Measurements from ENCODE around the gene KDF1.

The KDF1 gene, protein sequence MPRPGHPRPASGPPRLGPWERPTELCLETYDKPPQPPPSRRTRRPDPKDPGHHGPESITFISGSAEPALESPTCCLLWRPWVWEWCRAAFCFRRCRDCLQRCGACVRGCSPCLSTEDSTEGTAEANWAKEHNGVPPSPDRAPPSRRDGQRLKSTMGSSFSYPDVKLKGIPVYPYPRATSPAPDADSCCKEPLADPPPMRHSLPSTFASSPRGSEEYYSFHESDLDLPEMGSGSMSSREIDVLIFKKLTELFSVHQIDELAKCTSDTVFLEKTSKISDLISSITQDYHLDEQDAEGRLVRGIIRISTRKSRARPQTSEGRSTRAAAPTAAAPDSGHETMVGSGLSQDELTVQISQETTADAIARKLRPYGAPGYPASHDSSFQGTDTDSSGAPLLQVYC

DNA sequence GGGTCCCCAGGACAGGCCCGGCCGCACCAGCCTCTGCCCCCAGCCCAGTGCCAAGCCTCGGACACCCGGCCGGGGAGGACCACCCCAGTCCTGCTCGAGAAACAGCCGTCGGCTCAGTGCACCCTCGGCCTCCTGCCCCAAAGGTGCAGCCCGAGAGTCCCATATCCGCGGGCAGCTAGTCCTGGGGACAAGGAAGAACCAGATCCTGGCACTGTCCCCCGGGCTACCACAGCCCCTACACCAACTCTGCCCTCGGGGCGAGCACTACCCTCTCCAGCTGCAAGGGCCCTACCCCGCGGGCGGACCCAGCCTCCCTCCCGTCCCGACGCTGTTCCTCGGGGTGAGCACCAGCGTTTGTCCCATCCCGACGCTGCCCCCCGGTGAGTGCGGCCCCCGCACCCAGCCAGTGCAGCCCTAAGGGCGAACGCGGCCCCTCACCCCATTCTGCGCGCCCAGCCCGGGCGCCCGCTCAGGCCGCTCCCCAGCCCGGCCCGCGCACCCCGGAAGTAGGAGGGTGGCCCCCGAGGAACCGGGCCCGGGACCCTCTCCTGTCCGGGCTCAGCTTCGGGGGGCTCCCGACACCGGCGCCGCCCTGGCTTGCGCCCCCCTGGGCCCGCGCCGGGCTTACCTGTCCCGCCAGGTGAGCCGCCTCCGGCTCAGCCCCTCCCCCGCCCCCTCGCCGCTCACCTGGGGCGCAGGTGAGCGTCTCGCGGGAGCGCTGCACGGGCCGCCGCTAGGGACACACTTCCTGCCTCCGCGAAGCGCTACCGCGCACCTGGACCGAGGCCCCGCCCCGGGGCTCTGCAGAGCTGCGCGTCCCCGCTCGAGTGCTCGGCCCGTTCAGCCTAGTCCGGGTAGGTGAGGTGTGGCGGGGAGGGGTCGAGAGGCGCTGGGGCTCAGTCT is at the start of gene KDF1:
Gene KDF1 (minus strand): TSS at position 747 of the 903 bp plus-strand sequence. CDS start 8,088 bp downstream, outside the sequence.
- DNase-seq (ENCODE audit: low read depth), result no peak
- peak; percentile 27 for TF ChIP-seq CTCF (IDR thresholded peaks at IDR 0.05; ENCODE audit: low read depth, low read length, missing control alignments)
- peak within 1 kb of the TSS; percentile 52 for H3K4me3 ChIP-seq (ENCODE audit: low read depth, low read length)

- no peak for DNase-seq (ENCODE audit: low read depth)
- no peak for TF ChIP-seq CTCF (IDR thresholded peaks at IDR 0.05; ENCODE audit: low read depth, low read length, missing control alignments)
- H3K4me3 ChIP-seq (ENCODE audit: low read depth, low read length), result no peak overlapping the region
Observed at GRCh38 chr1:27009601-27010197, 49.4 kb upstream of the KDF1 start.

DNA sequence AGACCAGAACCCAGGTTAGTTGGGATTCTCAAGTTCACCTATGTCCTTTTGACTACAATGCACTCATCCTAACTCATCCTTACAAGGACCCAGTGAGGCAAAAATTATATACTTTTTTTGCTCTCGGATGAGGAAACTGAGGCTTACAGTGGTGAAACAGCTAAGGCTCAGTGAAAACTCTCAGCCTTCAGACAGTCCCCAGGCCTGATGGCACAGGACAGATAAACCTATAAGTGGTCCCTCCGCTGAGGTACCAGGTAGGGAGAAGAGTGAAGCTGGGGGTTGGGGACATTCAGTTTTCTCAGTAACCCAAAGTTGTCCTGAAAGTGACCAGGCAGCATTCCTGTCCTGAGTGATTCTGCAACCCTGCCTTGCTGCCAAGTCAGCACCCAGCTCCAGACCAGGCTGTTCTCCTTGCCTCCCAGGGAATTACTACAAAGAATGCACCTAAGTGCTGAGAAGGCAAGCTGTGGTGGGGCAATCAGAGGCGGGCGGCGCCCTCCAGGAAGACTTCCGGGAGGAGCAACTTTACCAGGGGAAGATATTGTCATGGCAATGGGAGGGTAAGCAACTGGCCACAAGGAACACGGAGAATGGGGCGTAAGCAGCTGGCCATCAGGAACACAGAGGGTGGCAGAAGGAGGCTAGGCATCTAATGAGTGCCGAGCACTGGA is 47.8 kb upstream of the KDF1 start:
- no peak for TF ChIP-seq CTCF (IDR thresholded peaks at IDR 0.05; ENCODE audit: low read depth, low read length, missing control alignments)
- H3K4me3 ChIP-seq (ENCODE audit: low read depth, low read length), result no peak overlapping the region
- no peak for DNase-seq (ENCODE audit: low read depth)

GRCh38 chr1:27006683-27007082 is 46.4 kb upstream of the KDF1 start:
- H3K4me3 ChIP-seq (ENCODE audit: low read depth, low read length), result no peak overlapping the region
- DNase-seq (ENCODE audit: low read depth), result no peak
- TF ChIP-seq CTCF (IDR thresholded peaks at IDR 0.05; ENCODE audit: low read depth, low read length, missing control alignments), result no peak

- H3K4me3 ChIP-seq (ENCODE audit: low read depth, low read length), result no peak overlapping the region
- no peak for DNase-seq (ENCODE audit: low read depth)
- TF ChIP-seq CTCF (IDR thresholded peaks at IDR 0.05; ENCODE audit: low read depth, low read length, missing control alignments), result no peak
Observed at GRCh38 chr1:27005648-27006496, 45.6 kb upstream of the KDF1 start.

DNA sequence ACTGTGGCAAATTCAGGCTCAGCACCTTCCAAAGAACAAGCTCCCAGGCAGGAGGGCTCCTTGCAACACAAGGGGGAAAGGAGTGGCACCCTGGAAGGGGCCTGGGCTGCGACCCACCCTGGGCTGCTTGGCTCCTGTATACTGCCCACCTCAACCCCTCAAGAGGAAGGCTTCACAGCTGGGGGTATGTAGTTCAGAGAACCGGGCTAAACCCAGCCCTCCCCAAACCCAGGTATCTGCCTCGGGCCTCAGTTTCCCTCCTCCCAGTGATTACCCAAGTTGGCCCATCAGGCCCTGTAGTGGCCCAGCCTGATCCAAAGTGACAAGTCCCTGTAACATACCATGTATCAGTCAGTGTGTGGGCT is 44.9 kb upstream of the KDF1 start:
- TF ChIP-seq CTCF (IDR thresholded peaks at IDR 0.05; ENCODE audit: low read depth, low read length, missing control alignments), result no peak
- no peak overlapping the region for H3K4me3 ChIP-seq (ENCODE audit: low read depth, low read length)
- no peak for DNase-seq (ENCODE audit: low read depth)
